Smooth muscle cell (in vitro differentiated cells): ENCODE results near the gene ZSCAN10. TPM values are rescaled to one million over a fixed set of nuclear protein-coding genes. Genes with fewer than 3 reads are reported as not detected.
A peak's percentile ranks its signal among the peaks of the same experiment; 100 is the strongest.

Experiments used
- DNase-seq: peaks from one replicate; lab custom pipeline; 2025; ENCODE audit not compliant: unreplicated experiment; lab: John Stamatoyannopoulos, UW
- H2AFZ ChIP-seq: fragments of 200-600 bp; sonication (generic); 2 replicates; pipeline ENCODE4 v1.6.0; 2016; ENCODE audit warnings: antibody characterized with exemption, low read depth, mild to moderate bottlenecking
- H3F3A ChIP-seq: fragments of 200-600 bp; sonication (generic); 2 replicates; pipeline ENCODE4 v1.6.0; 2017; ENCODE audit warnings: antibody characterized with exemption, low read depth
- H3K27ac ChIP-seq: fragments of 200-600 bp; sonication (generic); 2 replicates; pipeline ENCODE4 v1.5.1; 2016; ENCODE audit warnings: low read depth, mild to moderate bottlenecking
- H3K27me3 ChIP-seq: fragments of 200-600 bp; sonication (generic); 2 replicates; pipeline ENCODE4 v1.6.1; 2016; ENCODE audit warnings: low read depth, mild to moderate bottlenecking
- H3K36me3 ChIP-seq: fragments of 200-600 bp; sonication (generic); 2 replicates; pipeline ENCODE4 v1.5.1; 2016; ENCODE audit warnings: low read depth
- H3K4me1 ChIP-seq: fragments of 200-600 bp; sonication (generic); 2 replicates; pipeline ENCODE4 v1.5.1; 2016; ENCODE audit warnings: low read depth
- H3K4me2 ChIP-seq: fragments of 200-600 bp; sonication (generic); 2 replicates; pipeline ENCODE4 v1.6.0; 2016; ENCODE audit warnings: mild to moderate bottlenecking
- H3K4me3 ChIP-seq: fragments of 200-600 bp; sonication (generic); 2 replicates; pipeline ENCODE4 v1.5.1; 2016; ENCODE audit warnings: mild to moderate bottlenecking
- H3K79me2 ChIP-seq: fragments of 200-600 bp; sonication (generic); 2 replicates; pipeline ENCODE4 v1.6.0; 2016; ENCODE audit warnings: low read depth, mild to moderate bottlenecking
- H3K9ac ChIP-seq: fragments of 200-600 bp; sonication (generic); 2 replicates; pipeline ENCODE4 v1.6.0; 2016; ENCODE audit warnings: low read depth
- H3K9me3 ChIP-seq: fragments of 200-600 bp; sonication (generic); replicated peaks from 2 replicates; pipeline ENCODE4 v1.5.1; 2016; ENCODE audit warnings: low read depth
- H4K20me1 ChIP-seq: fragments of 200-600 bp; sonication (generic); 2 replicates; pipeline ENCODE4 v1.6.0; 2016; ENCODE audit warnings: low read depth
- CTCF ChIP-seq: fragments of 200-600 bp; sonication (generic); IDR thresholded peaks from 2 replicates; pipeline ENCODE4 v1.5.1; 2017; ENCODE audit warnings: borderline replicate concordance, mild to moderate bottlenecking, antibody characterized with exemption; ENCODE audit not compliant: insufficient read depth, poor library complexity, severe bottlenecking
- WGBS: methylation state at CpG from one replicate; pipeline ENCODE4 v1.1.7; 2016; ENCODE audit warnings: low lambda C conversion rate; 5-methylcytosine and 5-hydroxymethylcytosine counted together
- polyA plus RNA-seq: library from polyadenylated mRNA; unstranded; fragments of >200 nt; fragmentation: Nextera tagmentation; extraction: Ambion mirVana; gene quantifications from 2 replicates; pipeline ENCODE4 v1.2.1, GENCODE V29; 2016
- total RNA-seq: library from RNA; depleted of rRNA; stranded (reverse); fragments of >200 nt; gene quantifications from 2 replicates; pipeline ENCODE4 v1.2.3, GENCODE V29; 2014

The ZSCAN10 gene
- total and polyA plus RNA-seq, 2 experiments from 2014 or later: not detected

DNA sequence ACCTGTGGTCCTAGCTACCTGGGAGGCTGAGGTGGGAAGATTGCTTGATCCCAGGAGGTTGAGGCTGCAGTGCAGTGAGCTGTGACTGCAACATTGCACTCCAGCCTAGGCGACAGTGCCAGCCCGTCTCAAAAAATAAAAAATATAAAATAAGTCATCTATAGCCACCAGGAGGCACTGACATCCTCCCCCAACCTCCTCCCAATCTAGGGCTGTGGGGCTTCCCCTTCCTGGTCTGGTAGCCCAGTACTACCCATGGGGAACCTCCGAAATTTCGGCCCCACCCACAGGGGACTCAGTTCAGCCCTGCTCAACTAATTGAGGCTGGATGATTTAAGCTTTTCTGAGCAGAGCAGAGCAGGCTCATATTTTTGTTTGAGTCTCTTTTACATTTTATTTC, 3.2 kb downstream of the ZSCAN10 start:
- TF ChIP-seq CTCF: peak; percentile 10
- H3F3A ChIP-seq: no peaks in the 10 kb centered on the region

DNA sequence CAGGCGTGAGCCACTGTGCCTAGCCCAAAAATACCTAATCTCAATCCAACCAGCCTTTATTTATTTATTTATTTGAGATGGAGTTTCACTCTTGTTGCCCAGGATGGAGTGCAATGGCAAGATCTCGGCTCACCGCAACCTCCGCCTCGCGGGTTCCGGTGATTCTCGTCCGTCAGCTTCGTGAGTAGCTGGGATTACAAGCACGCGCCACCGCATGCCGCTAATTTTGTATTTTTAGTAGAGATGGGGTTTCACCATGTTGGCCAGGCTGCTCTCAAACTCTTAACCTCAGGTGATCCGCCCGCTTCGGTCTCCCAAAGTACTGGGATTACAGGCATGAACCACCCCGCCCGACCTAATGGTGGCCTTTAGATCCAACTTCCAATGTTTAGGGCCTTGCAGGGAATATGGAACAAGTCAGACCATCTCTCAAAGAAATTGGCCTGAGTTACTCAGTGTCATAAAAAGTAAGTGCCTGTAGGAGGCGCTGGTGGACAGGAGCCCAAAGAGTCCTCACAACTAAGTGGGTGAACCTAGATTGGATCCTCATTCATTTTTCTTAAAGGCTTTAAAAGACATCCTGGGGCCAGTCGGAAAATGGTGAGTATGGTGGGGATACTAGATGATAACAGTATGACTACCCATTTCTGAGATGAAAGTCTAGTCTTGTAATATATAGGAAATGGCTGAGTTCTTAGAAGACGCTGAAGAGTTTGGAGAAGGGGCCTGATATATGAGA, 4.6 kb downstream of the ZSCAN10 start:
- H3K27ac ChIP-seq: no peak overlapping the region

More for the DNA sequence above, 3.2 kb downstream of the ZSCAN10 start:
- no peaks in the 10 kb centered on the region for H3K9me3 ChIP-seq
- H3K4me2 ChIP-seq: no peak overlapping the region
- H2AFZ ChIP-seq: no peak overlapping the region
- peaks cover 9% of the 10 kb centered on the region for H3K4me1 ChIP-seq
- no peak overlapping the region for H3K27ac ChIP-seq
- H3K9ac ChIP-seq: no peak overlapping the region
- no peaks in the 10 kb centered on the region for H3K27me3 ChIP-seq
- WGBS: 81% methylated on average over 4 of the region's 4 CpGs
- no peaks in the 10 kb centered on the region for H3K79me2 ChIP-seq
- H4K20me1 ChIP-seq: no peaks in the 10 kb centered on the region
- no peak overlapping the region for H3K4me3 ChIP-seq
- no peaks in the 10 kb centered on the region for H3K36me3 ChIP-seq
- no peak for DNase-seq

GRCh38 chr16:3092501-3092941, 6.6 kb downstream of the ZSCAN10 start:
- Histone ChIP-seq H3K4me3 (no peak overlapping the region), H3K27ac (no peak overlapping the region), H3K27me3 (no peaks in the 10 kb centered on the region), H3F3A (no peaks in the 10 kb centered on the region), H3K9me3 (no peaks in the 10 kb centered on the region), H2AFZ (no peak overlapping the region), H4K20me1 (no peaks in the 10 kb centered on the region), H3K79me2 (no peaks in the 10 kb centered on the region), H3K4me2 (no peak overlapping the region), H3K9ac (no peak overlapping the region), H3K36me3 (no peaks in the 10 kb centered on the region), H3K4me1 (no peaks in the 10 kb centered on the region)
- DNase-seq: no peak
- no peak for TF ChIP-seq CTCF
- WGBS: 85% methylated on average over 20 of the region's 20 CpGs

More for the DNA sequence above, 4.6 kb downstream of the ZSCAN10 start:
- 86% methylated on average over 22 of the region's 22 CpGs for WGBS
- TF ChIP-seq CTCF: peak; percentile 48
- Histone ChIP-seq H3K4me2 (no peak overlapping the region), H3K27me3 (no peaks in the 10 kb centered on the region), H4K20me1 (no peaks in the 10 kb centered on the region), H3K79me2 (no peaks in the 10 kb centered on the region), H3K9me3 (no peaks in the 10 kb centered on the region), H3K4me3 (no peak overlapping the region), H2AFZ (no peak overlapping the region), H3K36me3 (no peaks in the 10 kb centered on the region), H3K9ac (no peak overlapping the region), H3F3A (no peaks in the 10 kb centered on the region), H3K4me1 (peaks cover 9% of the 10 kb centered on the region)
- no peak for DNase-seq

DNA sequence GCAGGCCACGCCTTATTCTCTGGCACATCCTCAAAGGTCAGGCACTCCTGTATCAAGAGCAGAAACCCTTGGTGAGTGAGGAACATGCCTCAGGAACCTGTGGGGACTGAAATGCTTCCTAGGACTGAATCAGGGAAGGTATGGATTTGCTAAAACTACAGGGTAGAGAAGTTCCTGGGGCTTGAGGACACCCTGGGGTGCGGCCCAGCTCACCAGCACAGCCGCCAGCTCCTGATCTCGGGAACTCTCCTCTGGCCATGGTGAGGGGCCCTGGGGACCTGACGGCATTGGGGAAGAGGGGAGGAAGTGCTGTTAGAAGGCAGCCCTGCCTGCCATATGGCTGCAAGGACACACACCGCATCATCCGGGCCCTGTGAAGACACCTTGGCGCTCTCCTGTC, 7.5 kb downstream of the ZSCAN10 start:
- WGBS: 93% methylated on average over 8 of the region's 8 CpGs
- Histone ChIP-seq H3F3A (no peaks in the 10 kb centered on the region), H2AFZ (no peak overlapping the region), H3K4me3 (no peak overlapping the region), H3K36me3 (no peaks in the 10 kb centered on the region), H3K79me2 (no peaks in the 10 kb centered on the region), H3K9me3 (no peaks in the 10 kb centered on the region), H4K20me1 (no peaks in the 10 kb centered on the region), H3K4me2 (no peak overlapping the region), H3K4me1 (no peaks in the 10 kb centered on the region), H3K27ac (no peak overlapping the region), H3K27me3 (no peaks in the 10 kb centered on the region), H3K9ac (no peak overlapping the region)
- no peak for TF ChIP-seq CTCF
- DNase-seq: no peak
